HepG2 (cell line): ENCODE data around the gene MFSD6. TPM values are rescaled to one million over a fixed set of nuclear protein-coding genes. Genes with fewer than 3 reads are reported as not detected.

ENCODE experiments used
- ATAC-seq: fragments of 200-7000 bp; cut with Tn5 transposase; 3 replicates; pipeline ENCODE4 v1.9.1; 2020; ENCODE audit warnings: mild to moderate bottlenecking, moderate library complexity
- BruUV-seq: library from RNA; stranded (reverse); fragments of 400-500 nt; replicated peaks from 2 replicates; lab custom pipeline; 2021; lab: Mats Ljungman, UMichigan
- CTCF ChIA-PET: fragments of 300-600 bp; formaldehyde crosslinking; extraction: SDS; loops from one replicate; lab custom pipeline; 2021; ENCODE audit warnings: low total read pairs, inconsistent platforms, low intra/inter-chr PET ratio; lab: Yijun Ruan, JAX
- POLR2A ChIA-PET: fragments of 350-600 bp; sonication (Branson Sonifier 250); formaldehyde crosslinking; loops from one replicate; lab custom pipeline; 2020; ENCODE audit warnings: antibody characterized with exemption, inconsistent platforms; lab: Yijun Ruan, JAX
- DNase-seq: peaks from one replicate; pipeline ENCODE4 v3.0.0-alpha.2; 2015; ENCODE audit warnings: low spot score
- FAIRE-seq: peaks from 3 replicates; lab custom pipeline; 2011; peaks lifted over from hg19 to GRCh38; lab: Jason Lieb, UNC
- H2AFZ ChIP-seq: one replicate; pipeline ENCODE4 v1.6.1; 2011; ENCODE audit warnings: low read length, inconsistent platforms
- H3K27ac ChIP-seq: fragments of 300-600 bp; 3 replicates; pipeline ENCODE4 v1.8.0; 2011; ENCODE audit warnings: mixed run types, mild to moderate bottlenecking, mixed read lengths, low read length, inconsistent platforms; ENCODE audit not compliant: insufficient read depth; ENCODE audit errors: extremely low read length
- H3K27me3 ChIP-seq, 2 experiments: fragments of 200-600 bp in 1 of 2; 2 replicates in 1 of 2; 3 replicates in 1 of 2; pipeline versions ENCODE4 v1.6.0 to v1.8.0; 2011; ENCODE audit warnings: low read length in 2 of 2, mild to moderate bottlenecking in 2 of 2, moderate library complexity in 2 of 2, inconsistent platforms in 1 of 2; ENCODE audit not compliant: insufficient read depth in 2 of 2, control insufficient read depth in 1 of 2
- H3K36me3 ChIP-seq, 2 experiments: fragments of 200-600 bp in 1 of 2; replicated peaks in 1 of 2; 2 replicates in 1 of 2; 3 replicates in 1 of 2; pipeline versions ENCODE4 v1.5.1 to v1.8.0; 2011; ENCODE audit warnings: low read length in 2 of 2, inconsistent platforms in 1 of 2; ENCODE audit not compliant: insufficient read depth in 2 of 2, control insufficient read depth in 1 of 2
- H3K4me1 ChIP-seq: 2 replicates; pipeline ENCODE4 v1.5.1; 2012; ENCODE audit warnings: low read length, inconsistent platforms; ENCODE audit not compliant: insufficient read depth
- H3K4me2 ChIP-seq: 2 replicates; pipeline ENCODE4 v1.6.0; 2011; ENCODE audit warnings: low read depth, low read length, inconsistent platforms
- H3K4me3 ChIP-seq, 3 experiments: fragments of 200-600 bp in 1 of 3; sonication (generic), shearing (Covaris generic) in 1 of 3; replicated peaks in 1 of 3; 2 replicates each; pipeline ENCODE4 v1.5.1; 2011 to 2016; ENCODE audit warnings: low read length in 3 of 3, inconsistent platforms in 2 of 3, low read depth in 2 of 3, mild to moderate bottlenecking in 2 of 3, control low read depth in 1 of 3, mixed read lengths in 1 of 3; ENCODE audit not compliant: insufficient read depth in 1 of 3
- H3K79me2 ChIP-seq: one replicate; pipeline ENCODE4 v1.6.1; 2011; ENCODE audit warnings: low read length, inconsistent platforms; ENCODE audit not compliant: insufficient read depth
- H3K9ac ChIP-seq: 2 replicates; pipeline ENCODE4 v1.6.0; 2011; ENCODE audit warnings: mild to moderate bottlenecking, low read depth, low read length, inconsistent platforms; ENCODE audit not compliant: insufficient read depth
- H3K9me3 ChIP-seq: 2 replicates; pipeline ENCODE4 v1.5.1; 2012; ENCODE audit warnings: mild to moderate bottlenecking, low read length
- H4K20me1 ChIP-seq: 2 replicates; pipeline ENCODE4 v1.6.0; 2011; ENCODE audit warnings: inconsistent platforms, mild to moderate bottlenecking, low read length, moderate library complexity; ENCODE audit not compliant: insufficient read depth
- BCLAF1 ChIP-seq: fragments of 450-650 bp; IDR thresholded peaks from 2 replicates; pipeline ENCODE4 v1.6.1; 2017; ENCODE audit warnings: mild to moderate bottlenecking
- RFX5 ChIP-seq: IDR thresholded peaks from 2 replicates; pipeline ENCODE4 v1.6.1; 2011; ENCODE audit warnings: low read depth, low read length, improper control_type of control experiment
- SAFB2 ChIP-seq: sonication (generic); formaldehyde crosslinking; IDR thresholded peaks from 2 replicates; pipeline ENCODE4 v1.5.1; 2020; ENCODE audit warnings: missing genetic modification reagents, low read depth, mild to moderate bottlenecking, borderline replicate concordance
- SRSF9 ChIP-seq: fragments of 200-400 bp; formaldehyde crosslinking; IDR thresholded peaks from 2 replicates; pipeline ENCODE4 v1.6.1; 2018; ENCODE audit warnings: borderline replicate concordance, mild to moderate bottlenecking, low read depth, low read length; ENCODE audit not compliant: insufficient read depth, poor library complexity, severe bottlenecking
- TSC22D2 ChIP-seq: sonication (generic); formaldehyde crosslinking; IDR thresholded peaks from 2 replicates; pipeline ENCODE4 v1.5.1; 2020; ENCODE audit warnings: missing genetic modification reagents, mild to moderate bottlenecking, borderline replicate concordance
- U2AF1 ChIP-seq: fragments of 200-400 bp; formaldehyde crosslinking; optimal IDR thresholded peaks from 2 replicates; pipeline ENCODE3; 2017; ENCODE audit warnings: mild to moderate bottlenecking, low read depth, low read length
- ZFY ChIP-seq: sonication (generic); formaldehyde crosslinking; IDR thresholded peaks from 2 replicates; pipeline ENCODE4 v1.4.0; 2020; ENCODE audit warnings: missing genetic modification reagents
- ZNF562 ChIP-seq: sonication (generic); formaldehyde crosslinking; IDR thresholded peaks from 2 replicates; pipeline ENCODE4 v1.8.0; 2022; ENCODE audit warnings: missing genetic modification reagents, borderline replicate concordance
- ZNF766 ChIP-seq: sonication (generic); formaldehyde crosslinking; IDR thresholded peaks from 2 replicates; pipeline ENCODE4 v1.5.0; 2020; ENCODE audit warnings: missing genetic modification reagents, borderline replicate concordance
- WGBS: methylation state at CpG from one replicate; pipeline ENCODE4 v1.1.6; 2017; ENCODE audit warnings: low lambda C conversion rate; 5-methylcytosine and 5-hydroxymethylcytosine counted together
- in situ Hi-C: cut with HindIII; loops from 2 replicates; pipeline ENCODE4 v1.10.0; 2017; ENCODE audit warnings: low pct_unique_long_range_greater_than_20kb; ENCODE audit not compliant: extremely low pct_ligation_motif_present
- intact Hi-C: fragments of 100-400 bp; cut with micrococcal nuclease; formaldehyde crosslinking; loops from one replicate; pipeline ENCODE4 v1.10.0; 2022; ENCODE audit not compliant: unreplicated experiment
- polyA plus RNA-seq, 8 experiments: library from polyadenylated mRNA; depleted of rRNA in 3 of 8; stranded (reverse) in 7 of 8; unstranded in 1 of 8; fragments of >200 nt; fragmentation: Illumina TruSeq in 4 of 8; extraction: Trizol in 4 of 8; gene quantifications; 2 replicates each; pipeline versions ENCODE4 v1.2.1 to v1.2.3, GENCODE V29; 2011 to 2016; ENCODE audit warnings: low read depth in 4 of 8, missing spikeins in 1 of 8, mixed read lengths in 1 of 8; ENCODE audit not compliant: insufficient read depth in 1 of 8
- total RNA-seq, 5 experiments: library from RNA; depleted of rRNA; stranded (reverse); fragments of >200 nt; fragmentation: Illumina TruSeq; extraction: Trizol; gene quantifications; 2 replicates each; pipeline ENCODE4 v1.2.3, GENCODE V29; 2016; ENCODE audit warnings: low read depth in 1 of 5

Gene MFSD6
- total and polyA plus RNA-seq, 2 of the 13 experiments (the other 11 are each of a cell fraction or from before 2014, with no cell fraction given), result 0.92 to 1.4 TPM

GRCh38 chr2:190515687-190516086 lies 107.5 kb downstream of the MFSD6 start:
- H3K27ac ChIP-seq, result no peak overlapping the region
- no peaks in the 10 kb centered on the region for H3K9me3 ChIP-seq
- H3K4me3 ChIP-seq, result no peak overlapping the region
- no peak for ATAC-seq
- no peaks in the 10 kb centered on the region for H3K79me2 ChIP-seq
- TF ChIP-seq ZFY (CRISPR knock-in tag), result no peak
- no peak for TF ChIP-seq BCLAF1
- TF ChIP-seq TSC22D2 (CRISPR knock-in tag), result no peak
- TF ChIP-seq U2AF1, result no peak
- TF ChIP-seq SRSF9, result no peak
- TF ChIP-seq ZNF766 (CRISPR knock-in tag), result no peak
- TF ChIP-seq RFX5, result no peak
- no peak for TF ChIP-seq ZNF562 (CRISPR knock-in tag)
- no peak for TF ChIP-seq SAFB2
- peaks cover 0 to 5% of the 10 kb centered on the region in 2 experiments; a peak in 1 of 5 replicates for H3K36me3 ChIP-seq
- intact Hi-C loops (no loop called here), in situ Hi-C loops (loop anchor here (10.0 to 25.0 kb wide), 2 partner anchors 178 to 431 kb away; partner anchors contain the start of gene INPP1)
- H3K4me1 ChIP-seq, result no peaks in the 10 kb centered on the region
- DNase-seq, result no peak
- ChIA-PET CTCF (no interaction called here), POLR2A (no interaction called here)
- no peak for FAIRE-seq
- 95% methylated on average over 1 of the region's 1 CpG for WGBS
- no peak overlapping the region for H3K4me2 ChIP-seq
- no peaks in the 10 kb centered on the region for H3K27me3 ChIP-seq
- H2AFZ ChIP-seq, result no peak overlapping the region
- no peak overlapping the region for H3K9ac ChIP-seq
- H4K20me1 ChIP-seq, result no peaks in the 10 kb centered on the region
- BruUV-seq, result no TSS peak
